Suprapubic skin (tissue), 4 donors: ENCODE data around the gene LHFPL3. TPM values are rescaled to one million over a fixed set of nuclear protein-coding genes. Genes with fewer than 3 reads are reported as not detected.

Source experiments
- DNase-seq, 2 donors: peaks; one replicate each; pipeline ENCODE4 v3.0.0-alpha.2; 2019; ENCODE audit warnings: low spot score in 2 of 2
- H3K27ac ChIP-seq: fragments of 200-600 bp; sonication (generic); one replicate; pipeline ENCODE4 v1.5.1; 2019
- H3K27me3 ChIP-seq: fragments of 200-600 bp; sonication (generic); one replicate; pipeline ENCODE4 v1.5.1; 2019
- H3K36me3 ChIP-seq: fragments of 200-600 bp; sonication (generic); one replicate; pipeline ENCODE4 v1.5.1; 2019
- H3K4me1 ChIP-seq: fragments of 200-600 bp; sonication (generic); one replicate; pipeline ENCODE4 v1.5.1; 2019
- H3K4me3 ChIP-seq: fragments of 200-600 bp; sonication (generic); one replicate; pipeline ENCODE4 v1.5.1; 2019; ENCODE audit warnings: mild to moderate bottlenecking
- H3K9me3 ChIP-seq: fragments of 200-600 bp; sonication (generic); one replicate; pipeline ENCODE4 v1.5.1; 2019
- EP300 ChIP-seq: sonication (generic); formaldehyde crosslinking; IDR thresholded peaks from one replicate; pipeline ENCODE4 v1.6.1; 2017; ENCODE audit warnings: antibody characterized with exemption
- POLR2A ChIP-seq, 2 donors: fragments of 450-650 bp; IDR thresholded peaks; one replicate each; pipeline ENCODE4 v1.6.1; 2017; ENCODE audit warnings: antibody characterized with exemption in 2 of 2, mild to moderate bottlenecking in 2 of 2, moderate library complexity in 2 of 2
- POLR2AphosphoS5 ChIP-seq, 3 donors: sonication (generic); formaldehyde crosslinking; IDR thresholded peaks; one replicate each; pipeline ENCODE4 v1.6.1; 2017; ENCODE audit warnings: antibody characterized with exemption in 3 of 3
- WGBS: methylation state at CpG from one replicate; pipeline ENCODE4 v1.1.5; 2018; 5-methylcytosine and 5-hydroxymethylcytosine counted together
- total RNA-seq, 4 donors: library from RNA; depleted of rRNA; stranded (reverse); fragments of >200 nt; gene quantifications; one replicate each; pipeline ENCODE4 v1.1.0, GENCODE V29; 2016
- TF ChIP-seq, protein P1 (sequence below), 2 donors: fragments of 200-600 bp in 1 of 2; fragments of 450-650 bp in 1 of 2; sonication (generic) in 1 of 2; IDR thresholded peaks; one replicate each; pipeline ENCODE4 v1.5.1; 2016 to 2019; ENCODE audit warnings: antibody characterized with exemption in 2 of 2, mild to moderate bottlenecking in 1 of 2, moderate library complexity in 1 of 2

Gene LHFPL3
- total RNA-seq, 4 donors from 2014 or later, result not detected

DNA sequence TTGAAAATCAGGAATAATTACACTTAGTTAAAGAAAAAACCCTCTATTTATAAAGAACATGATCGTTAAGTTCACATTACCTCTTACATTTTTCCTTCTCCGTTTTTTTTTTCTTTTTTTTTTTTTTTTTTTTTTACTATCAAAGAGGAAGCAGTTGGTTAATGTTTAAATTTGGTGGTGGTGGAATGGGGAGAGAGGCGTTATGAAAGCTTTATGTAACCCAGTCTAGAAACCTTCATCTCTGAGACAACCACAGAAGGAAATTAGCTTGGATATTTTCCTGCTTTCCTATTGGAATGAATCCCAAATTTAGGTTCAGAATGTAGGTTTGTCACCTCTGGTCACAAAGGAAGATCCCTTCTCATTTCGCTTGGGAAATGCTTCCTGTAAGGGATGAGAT lies 31.5 kb upstream of the LHFPL3 start:
- 67% methylated on average over 4 of the region's 4 CpGs for WGBS
- H3K9me3 ChIP-seq, result no peaks in the 10 kb centered on the region

DNA sequence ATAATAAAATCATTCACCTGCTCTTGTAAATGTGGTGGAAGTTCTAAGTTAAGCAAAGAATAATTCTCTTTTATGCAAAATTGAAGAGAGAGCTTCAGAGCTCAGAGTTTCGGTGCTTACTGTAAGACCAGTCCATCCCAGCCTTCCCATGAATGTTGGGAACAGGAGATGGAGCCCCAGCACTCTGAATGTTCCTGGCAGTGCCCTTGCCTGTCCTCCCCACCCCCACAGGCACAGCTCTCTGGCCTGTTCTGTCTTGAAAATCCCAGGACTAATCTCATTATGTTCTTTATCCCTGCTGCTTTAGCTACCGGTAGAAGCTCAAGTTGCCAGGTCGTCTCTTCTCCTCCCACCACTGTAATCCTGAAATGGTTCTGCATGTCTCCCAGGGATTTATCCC lies 29.1 kb upstream of the LHFPL3 start:
- Histone ChIP-seq H3K9me3 (no peaks in the 10 kb centered on the region), H3K4me3 (no peak overlapping the region), H3K27me3 (no peaks in the 10 kb centered on the region), H3K36me3 (no peaks in the 10 kb centered on the region), H3K27ac (no peak overlapping the region), H3K4me1 (no peaks in the 10 kb centered on the region)
- TF ChIP-seq POLR2A (IDR thresholded peaks at IDR 0.05) (no peak), POLR2AphosphoS5 (IDR thresholded peaks at IDR 0.05) (no peak), EP300 (no peak)
- TF ChIP-seq, protein P1, sequence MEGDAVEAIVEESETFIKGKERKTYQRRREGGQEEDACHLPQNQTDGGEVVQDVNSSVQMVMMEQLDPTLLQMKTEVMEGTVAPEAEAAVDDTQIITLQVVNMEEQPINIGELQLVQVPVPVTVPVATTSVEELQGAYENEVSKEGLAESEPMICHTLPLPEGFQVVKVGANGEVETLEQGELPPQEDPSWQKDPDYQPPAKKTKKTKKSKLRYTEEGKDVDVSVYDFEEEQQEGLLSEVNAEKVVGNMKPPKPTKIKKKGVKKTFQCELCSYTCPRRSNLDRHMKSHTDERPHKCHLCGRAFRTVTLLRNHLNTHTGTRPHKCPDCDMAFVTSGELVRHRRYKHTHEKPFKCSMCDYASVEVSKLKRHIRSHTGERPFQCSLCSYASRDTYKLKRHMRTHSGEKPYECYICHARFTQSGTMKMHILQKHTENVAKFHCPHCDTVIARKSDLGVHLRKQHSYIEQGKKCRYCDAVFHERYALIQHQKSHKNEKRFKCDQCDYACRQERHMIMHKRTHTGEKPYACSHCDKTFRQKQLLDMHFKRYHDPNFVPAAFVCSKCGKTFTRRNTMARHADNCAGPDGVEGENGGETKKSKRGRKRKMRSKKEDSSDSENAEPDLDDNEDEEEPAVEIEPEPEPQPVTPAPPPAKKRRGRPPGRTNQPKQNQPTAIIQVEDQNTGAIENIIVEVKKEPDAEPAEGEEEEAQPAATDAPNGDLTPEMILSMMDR (IDR thresholded peaks at IDR 0.05), result no peak
- DNase-seq, result no peak
- WGBS, result 65% methylated on average over 3 of the region's 3 CpGs

More for the DNA sequence above, 31.5 kb upstream of the LHFPL3 start:
- no peaks in the 10 kb centered on the region for H3K27me3 ChIP-seq
- DNase-seq, result no peak
- no peaks in the 10 kb centered on the region for H3K4me1 ChIP-seq
- no peak overlapping the region for H3K4me3 ChIP-seq
- H3K27ac ChIP-seq, result no peak overlapping the region
- H3K36me3 ChIP-seq, result no peaks in the 10 kb centered on the region
- TF ChIP-seq POLR2A (IDR thresholded peaks at IDR 0.05) (no peak), POLR2AphosphoS5 (IDR thresholded peaks at IDR 0.05) (no peak), EP300 (no peak)
- TF ChIP-seq, protein P1 (IDR thresholded peaks at IDR 0.05), result no peak

DNA sequence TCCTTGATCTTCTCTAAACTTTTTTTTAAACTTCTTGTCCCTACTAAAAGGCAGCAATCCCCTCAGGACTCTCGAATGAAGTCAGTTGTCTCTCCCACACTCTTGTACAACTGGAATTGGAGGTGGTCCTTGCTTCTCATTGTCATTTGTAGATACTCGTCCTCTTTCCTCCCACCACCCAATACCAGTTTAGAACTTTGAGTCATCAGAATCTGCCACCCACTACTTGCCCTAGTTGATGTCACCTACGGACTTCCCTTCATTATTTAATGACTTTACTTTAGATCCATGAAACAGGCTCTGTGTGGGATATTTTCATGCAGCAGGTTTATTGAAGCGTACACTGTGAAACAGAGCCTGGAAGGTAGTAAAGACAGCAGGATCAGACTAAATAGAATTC lies 28.6 kb upstream of the LHFPL3 start:
- H3K27ac ChIP-seq, result no peak overlapping the region
- H3K4me1 ChIP-seq, result no peaks in the 10 kb centered on the region
- H3K9me3 ChIP-seq, result no peaks in the 10 kb centered on the region
- no peak overlapping the region for H3K4me3 ChIP-seq
- H3K27me3 ChIP-seq, result no peaks in the 10 kb centered on the region
- TF ChIP-seq POLR2AphosphoS5 (IDR thresholded peaks at IDR 0.05) (no peak), POLR2A (IDR thresholded peaks at IDR 0.05) (no peak), EP300 (no peak)
- TF ChIP-seq, protein P1 (IDR thresholded peaks at IDR 0.05), result no peak
- no peak for DNase-seq
- no peaks in the 10 kb centered on the region for H3K36me3 ChIP-seq
- 48% methylated on average over 4 of the region's 4 CpGs for WGBS

DNA sequence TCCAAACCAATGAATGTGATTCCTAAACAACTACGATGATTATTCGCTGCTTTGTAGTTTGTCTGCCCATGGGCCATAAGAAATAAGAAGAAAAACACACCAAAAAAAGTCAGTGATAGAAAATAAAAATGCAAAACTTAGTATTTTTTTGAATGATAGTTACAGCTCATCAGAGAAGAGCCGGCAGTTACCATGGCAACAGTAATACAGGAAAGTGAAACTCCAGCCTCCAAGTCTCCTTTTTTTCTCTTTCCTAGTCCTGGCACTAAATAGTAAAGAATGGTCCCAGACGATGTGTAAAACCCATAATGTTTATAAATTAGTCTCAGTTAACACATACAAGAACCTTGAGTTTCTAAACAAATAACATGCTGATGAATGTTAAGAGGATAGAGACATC lies 21.6 kb upstream of the LHFPL3 start:
- H3K4me3 ChIP-seq, result no peak overlapping the region
- no peak overlapping the region for H3K27ac ChIP-seq
- no peaks in the 10 kb centered on the region for H3K36me3 ChIP-seq
- WGBS, result 82% methylated on average over 4 of the region's 4 CpGs
- H3K9me3 ChIP-seq, result no peaks in the 10 kb centered on the region
- H3K4me1 ChIP-seq, result no peaks in the 10 kb centered on the region
- TF ChIP-seq POLR2AphosphoS5 (IDR thresholded peaks at IDR 0.05) (no peak), POLR2A (IDR thresholded peaks at IDR 0.05) (no peak), EP300 (no peak)
- TF ChIP-seq, protein P1 (IDR thresholded peaks at IDR 0.05), result no peak
- DNase-seq, result no peak
- H3K27me3 ChIP-seq, result no peaks in the 10 kb centered on the region

DNA sequence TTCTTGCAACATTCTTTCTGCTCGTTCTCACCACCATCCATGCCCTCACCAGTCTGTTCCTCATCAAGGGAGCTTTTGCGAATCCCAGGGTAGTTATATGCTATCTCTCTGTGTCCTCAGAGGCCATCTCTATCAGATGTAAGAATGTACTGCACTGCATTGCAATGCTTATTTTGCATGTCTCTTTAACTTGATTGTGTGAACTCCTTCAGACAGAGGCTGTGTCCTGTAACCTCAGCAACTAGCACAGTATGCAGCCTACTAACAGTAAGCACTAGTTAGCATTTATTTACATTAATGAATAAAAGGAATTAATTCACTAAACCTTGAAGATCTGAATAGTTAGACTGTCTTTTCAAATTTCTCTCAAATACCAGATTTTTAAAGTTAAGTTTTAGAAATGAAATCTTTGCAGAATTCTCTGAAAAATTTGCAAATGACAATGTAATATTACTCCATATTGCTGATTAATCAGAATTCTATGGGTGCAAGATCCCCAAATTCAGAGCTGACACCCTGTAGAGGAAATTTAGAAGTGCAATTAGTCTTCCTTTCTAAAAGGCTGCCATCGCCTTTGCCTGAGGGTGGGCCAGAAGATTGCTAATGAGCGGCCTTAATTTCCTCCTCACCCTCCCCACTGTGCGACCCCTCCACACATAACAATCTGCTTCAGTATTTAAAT lies 10.3 kb upstream of the LHFPL3 start:
- WGBS, result 72% methylated on average over 5 of the region's 5 CpGs
- Histone ChIP-seq H3K36me3 (no peaks in the 10 kb centered on the region), H3K4me3 (no peak overlapping the region), H3K4me1 (no peaks in the 10 kb centered on the region), H3K27ac (no peak overlapping the region), H3K27me3 (no peaks in the 10 kb centered on the region), H3K9me3 (peaks cover 21% of the 10 kb centered on the region)
- DNase-seq, result no peak
- TF ChIP-seq POLR2AphosphoS5 (IDR thresholded peaks at IDR 0.05) (no peak), POLR2A (IDR thresholded peaks at IDR 0.05) (no peak), EP300 (no peak)
- TF ChIP-seq, protein P1 (IDR thresholded peaks at IDR 0.05), result no peak
